B cell (primary cell): ENCODE measurements around the gene WFDC9. TPM values are rescaled to one million over a fixed set of nuclear protein-coding genes. Genes with fewer than 3 reads are reported as not detected.

ENCODE experiments used
- ATAC-seq: fragments of 200-7000 bp; cut with Tn5 transposase; one replicate; pipeline ENCODE4 v1.10.0; 2021; ENCODE audit warnings: low read depth, mild to moderate bottlenecking, moderate number of reproducible peaks, moderate library complexity
- CTCF ChIA-PET: fragments of 350-600 bp; sonication (Branson Sonifier 250); formaldehyde crosslinking; loops from one replicate; lab custom pipeline; 2021; ENCODE audit warnings: antibody characterized with exemption, inconsistent platforms; lab: Charles Lee
- POLR2A ChIA-PET: fragments of 350-600 bp; sonication (Branson Sonifier 250); formaldehyde crosslinking; loops from one replicate; lab custom pipeline; 2021; ENCODE audit warnings: antibody characterized with exemption; lab: Charles Lee
- DNase-seq: peaks from one replicate; pipeline ENCODE4 v3.0.0; 2013
- H2AFZ ChIP-seq: 2 replicates; pipeline ENCODE4 v1.6.1; 2012; ENCODE audit warnings: mild to moderate bottlenecking, low read depth, low read length; ENCODE audit not compliant: insufficient read depth, poor library complexity, severe bottlenecking
- H3K27ac ChIP-seq, 2 donors: 1 replicate in 1 of 2; 2 replicates in 1 of 2; pipeline ENCODE4 v1.5.1; 2012 to 2013; ENCODE audit warnings: low read length in 2 of 2, mild to moderate bottlenecking in 2 of 2, moderate library complexity in 1 of 2
- H3K27me3 ChIP-seq, 4 experiments: fragments of 200-600 bp in 1 of 4; sonication (generic) in 1 of 4; replicated peaks in 1 of 4; 1 replicate in 2 of 4; 2 replicates in 2 of 4; pipeline versions ENCODE4 v1.6.1 to v1.7.0; 2013 to 2016; ENCODE audit warnings: low read length in 3 of 4, mild to moderate bottlenecking in 2 of 4, mixed read lengths in 1 of 4, moderate library complexity in 1 of 4; ENCODE audit not compliant: insufficient read depth in 4 of 4, control insufficient read depth in 3 of 4; ENCODE audit errors: control extremely low read depth in 1 of 4
- H3K36me3 ChIP-seq, 2 experiments: replicated peaks in 1 of 2; 1 replicate in 1 of 2; 2 replicates in 1 of 2; pipeline versions ENCODE4 v1.6.1 to v1.7.1; 2013; ENCODE audit warnings: low read length in 1 of 2; ENCODE audit not compliant: insufficient read depth in 2 of 2, control insufficient read depth in 1 of 2; ENCODE audit errors: control extremely low read depth in 1 of 2, extremely low read depth in 1 of 2
- H3K4me1 ChIP-seq, 2 donors: fragments of 200-600 bp in 1 of 2; sonication (generic) in 1 of 2; 1 replicate in 1 of 2; 2 replicates in 1 of 2; pipeline versions ENCODE4 v1.5.1 to v1.6.1; 2013 to 2017; ENCODE audit warnings: low read length in 2 of 2; ENCODE audit not compliant: control insufficient read depth in 2 of 2, insufficient read depth in 2 of 2
- H3K4me2 ChIP-seq: replicated peaks from 2 replicates; pipeline ENCODE3; 2012; ENCODE audit warnings: mild to moderate bottlenecking, low read depth, low read length; ENCODE audit not compliant: poor library complexity, severe bottlenecking
- H3K4me3 ChIP-seq, 5 experiments: fragments of 200-600 bp in 1 of 5; sonication (generic) in 1 of 5; 1 replicate in 3 of 5; 2 replicates in 2 of 5; pipeline versions ENCODE4 v1.5.1 to v1.7.0; 2011 to 2016; ENCODE audit warnings: low read length in 4 of 5, mild to moderate bottlenecking in 4 of 5, low read depth in 2 of 5, control low read depth in 1 of 5, moderate library complexity in 1 of 5; ENCODE audit not compliant: insufficient read depth in 1 of 5; ENCODE audit errors: control extremely low read depth in 1 of 5, extremely low read depth in 1 of 5
- H3K79me2 ChIP-seq: fragments of 200-600 bp; sonication (generic); one replicate; pipeline ENCODE4 v1.6.0; 2016; ENCODE audit warnings: low read length; ENCODE audit not compliant: control insufficient read depth, insufficient read depth
- H3K9ac ChIP-seq: fragments of 200-600 bp; sonication (generic); 2 replicates; pipeline ENCODE4 v1.6.1; 2017; ENCODE audit warnings: mild to moderate bottlenecking, low read length, moderate library complexity
- H3K9me3 ChIP-seq, 3 donors: one replicate each; pipeline versions ENCODE4 v1.6.1 to v1.7.1; 2013; ENCODE audit warnings: low read length in 2 of 3; ENCODE audit not compliant: control insufficient read depth in 2 of 3, insufficient read depth in 1 of 3; ENCODE audit errors: control extremely low read depth in 1 of 3
- H4K20me1 ChIP-seq: 2 replicates; pipeline ENCODE4 v1.6.0; 2012; ENCODE audit warnings: mild to moderate bottlenecking, low read length; ENCODE audit not compliant: insufficient read depth, control insufficient read depth, poor library complexity, severe bottlenecking
- H3K27ac Mint-ChIP-seq: one replicate; pipeline ENCODE4 v1.8.0; 2021; ENCODE audit warnings: mixed read lengths
- H3K27me3 Mint-ChIP-seq: one replicate; pipeline ENCODE4 v1.8.0; 2021; ENCODE audit warnings: mixed read lengths
- H3K4me1 Mint-ChIP-seq: one replicate; pipeline ENCODE4 v1.8.0; 2021; ENCODE audit warnings: mixed read lengths
- H3K4me3 Mint-ChIP-seq: one replicate; pipeline ENCODE4 v1.8.0; 2021; ENCODE audit warnings: mixed read lengths
- H3K9me3 Mint-ChIP-seq: one replicate; pipeline ENCODE4 v1.8.0; 2022; ENCODE audit warnings: mixed read lengths; ENCODE audit not compliant: insufficient read depth
- CTCF ChIP-seq: fragments of 200-600 bp; IDR thresholded peaks from one replicate; pipeline ENCODE4 v1.8.0; 2022; ENCODE audit warnings: antibody characterized with exemption, mild to moderate bottlenecking
- EZH2 ChIP-seq: IDR thresholded peaks from 2 replicates; pipeline ENCODE4 v1.6.1; 2012; ENCODE audit warnings: borderline replicate concordance, low read depth, mild to moderate bottlenecking, moderate library complexity, low read length; ENCODE audit not compliant: insufficient read depth, poor library complexity, severe bottlenecking
- WGBS: methylation state at CpG from one replicate; pipeline ENCODE4 v1.1.5; 2013; ENCODE audit warnings: missing lambda C conversion rate; ENCODE audit not compliant: insufficient coverage; 5-methylcytosine and 5-hydroxymethylcytosine counted together
- intact Hi-C: fragments of 100-400 bp; cut with micrococcal nuclease; formaldehyde crosslinking; loops from one replicate; pipeline ENCODE4 v1.10.0; 2022
- polyA plus RNA-seq: library from polyadenylated mRNA; depleted of rRNA; stranded (reverse); fragments of >200 nt; gene quantifications from 2 replicates; pipeline ENCODE4 v1.2.3, GENCODE V29; 2012
- total RNA-seq, 2 donors: library from RNA; stranded (reverse); fragments of 120-200 nt in 1 of 2; gene quantifications; 1 replicate in 1 of 2; 2 replicates in 1 of 2; pipeline versions ENCODE4 v1.2.3 to v1.2.4, GENCODE V29; 2013 to 2022

WFDC9 gene
- total and polyA plus RNA-seq, 2 donors (not counting 1 experiment from before 2014, with no cell fraction given), result not detected

- no peaks in the 10 kb centered on the region for H3K79me2 ChIP-seq
- DNase-seq (no peak), ATAC-seq (no peak)
- peaks cover 4 to 5% of the 10 kb centered on the region in 2 donors for H3K4me1 ChIP-seq
- intact Hi-C loops, result no loop called here
- no peak overlapping the region for H3K9ac ChIP-seq
- no peak overlapping the region for H3K27ac ChIP-seq
- H3K9me3 Mint-ChIP-seq, result no peaks in the 10 kb centered on the region
- no peak overlapping the region for H3K4me3 Mint-ChIP-seq
- POLR2A ChIA-PET, result no interaction called here
- peaks cover 0 to 4% (median 0%) of the 10 kb centered on the region in 4 experiments for H3K27me3 ChIP-seq
- H3K27ac Mint-ChIP-seq, result no peak overlapping the region
- H3K9me3 ChIP-seq, result peaks cover 0 to 4% (median 0%) of the 10 kb centered on the region in 3 donors
- no peaks in the 10 kb centered on the region for H4K20me1 ChIP-seq
- H3K27me3 Mint-ChIP-seq, result peaks cover 31% of the 10 kb centered on the region
- peaks cover 4% of the 10 kb centered on the region for H3K4me1 Mint-ChIP-seq
- no peaks in the 10 kb centered on the region for H3K36me3 ChIP-seq
- no CpG with 5 or more reads among the region's 2 CpGs for WGBS
- CTCF ChIA-PET, result interaction anchor here (0.6 kb wide), 1 partner anchor 265 kb away, joined by 3 read pairs; no protein-coding TSS in a partner anchor
- H2AFZ ChIP-seq, result no peak overlapping the region
- no peak for TF ChIP-seq CTCF
- TF ChIP-seq EZH2, result no peak
- no peak overlapping the region for H3K4me2 ChIP-seq
- H3K4me3 ChIP-seq, result no peak overlapping the region
These were observed 4.5 kb downstream of the WFDC9 start for GRCh38 chr20:45626540-45626939.

GRCh38 chr20:45621593-45621992, 9.5 kb downstream of the WFDC9 start:
- Histone ChIP-seq H3K9ac (no peak overlapping the region), H3K79me2 (no peaks in the 10 kb centered on the region), H4K20me1 (no peaks in the 10 kb centered on the region), H3K27ac (no peak overlapping the region), H3K4me2 (no peak overlapping the region), H3K9me3 (peaks cover 0 to 7% (median 0%) of the 10 kb centered on the region in 3 donors), H3K27me3 (no peaks in the 10 kb centered on the region), H3K4me1 (no peaks in the 10 kb centered on the region), H3K4me3 (no peak overlapping the region), H3K36me3 (no peaks in the 10 kb centered on the region), H2AFZ (no peak overlapping the region)
- H3K4me3 Mint-ChIP-seq, result no peak overlapping the region
- TF ChIP-seq EZH2 (no peak), CTCF (no peak)
- H3K27me3 Mint-ChIP-seq, result peaks cover 15% of the 10 kb centered on the region
- ATAC-seq, result no peak
- no peak for DNase-seq
- no peaks in the 10 kb centered on the region for H3K4me1 Mint-ChIP-seq
- no peaks in the 10 kb centered on the region for H3K9me3 Mint-ChIP-seq
- WGBS, result 100% methylated on average over 1 of the region's 2 CpGs
- ChIA-PET CTCF (no interaction called here), POLR2A (no interaction called here)
- intact Hi-C loops, result no loop called here
- no peak overlapping the region for H3K27ac Mint-ChIP-seq
